Renal cortical epithelial cell (primary cell): Measurements from ENCODE around the gene JOSD2. TPM values are rescaled to one million over a fixed set of nuclear protein-coding genes. Genes with fewer than 3 reads are reported as not detected.

Experiments used
- total RNA-seq: library from RNA; depleted of rRNA; stranded (reverse); fragments of >200 nt; gene quantifications from 2 replicates; pipeline ENCODE4 v1.2.3, GENCODE V29; 2014

The JOSD2 gene
- total RNA-seq, 1 donor from 2014 or later = 19.8 TPM

Other genes starting within 250 kb of the JOSD2 start
- gene KCNC3, start 181.8 kb downstream of the JOSD2 start, total RNA-seq = 0.17 and 6.5 TPM in 2 replicates
- gene NAPSA, start 145.6 kb downstream of the JOSD2 start, total RNA-seq = 15.2 TPM in 1 of 2 replicates, not detected in the other
- gene NR1H2, start 134.7 kb downstream of the JOSD2 start, total RNA-seq = 67.0 and 72.5 TPM in 2 replicates
- 23.9 and 34.7 TPM in 2 replicates for gene POLD1, start 126.8 kb downstream of the JOSD2 start, total RNA-seq
- not detected in 2 replicates for gene SPIB, start 92.3 kb downstream of the JOSD2 start, total RNA-seq
- gene MYBPC2, start 78.3 kb downstream of the JOSD2 start, total RNA-seq = 0.35 TPM in 1 of 2 replicates, not detected in the other
- gene EMC10, start 34.7 kb downstream of the JOSD2 start, total RNA-seq = 58.3 and 78.7 TPM in 2 replicates
- 0.52 and 0.89 TPM in 2 replicates for gene GARIN5A, start 34.3 kb downstream of the JOSD2 start, total RNA-seq
- gene ASPDH, start 2.7 kb upstream of the JOSD2 start, total RNA-seq = not detected in 2 replicates
- gene LRRC4B, start 57.2 kb upstream of the JOSD2 start, total RNA-seq = 0.30 TPM in 1 of 2 replicates, not detected in the other
- 0.40 TPM in 1 of 2 replicates, not detected in the other for gene SYT3, start 128.7 kb upstream of the JOSD2 start, total RNA-seq
- 0.40 TPM in 1 of 2 replicates, not detected in the other for gene C19orf81, start 138.3 kb upstream of the JOSD2 start, total RNA-seq
- 0.17 and 0.65 TPM in 2 replicates for gene SHANK1, start 208.6 kb upstream of the JOSD2 start, total RNA-seq
- 0.15 and 0.52 TPM in 2 replicates for gene CLEC11A, start 212.2 kb upstream of the JOSD2 start, total RNA-seq